ENCODE data around the gene TYRP1. TPM values are rescaled to one million over a fixed set of nuclear protein-coding genes. Genes with fewer than 3 reads are reported as not detected.

TYRP1 gene
- total RNA-seq, 1 donor from 2014 or later = not detected

- DNase-seq (ENCODE audit: low read depth) = no peak
- TF ChIP-seq CTCF (conservative IDR thresholded peaks at IDR 0.05; ENCODE audit: low read depth, low read length) = no peak
- H3K4me3 ChIP-seq (ENCODE audit: low read depth, low read length) = no peak overlapping the region
These were observed 54.8 kb downstream of the TYRP1 start for GRCh38 chr9:12748016-12748415.

GRCh38 chr9:12748954-12749353 lies 55.8 kb downstream of the TYRP1 start:
- TF ChIP-seq CTCF (conservative IDR thresholded peaks at IDR 0.05; ENCODE audit: low read depth, low read length) = no peak
- no peak for DNase-seq (ENCODE audit: low read depth)
- no peak overlapping the region for H3K4me3 ChIP-seq (ENCODE audit: low read depth, low read length)

GRCh38 chr9:12753931-12754330 lies 60.7 kb downstream of the TYRP1 start:
- no peak for TF ChIP-seq CTCF (conservative IDR thresholded peaks at IDR 0.05; ENCODE audit: low read depth, low read length)
- H3K4me3 ChIP-seq (ENCODE audit: low read depth, low read length) = peak overlapping the region; percentile 44
- no peak for DNase-seq (ENCODE audit: low read depth)

- H3K4me3 ChIP-seq (ENCODE audit: low read depth, low read length) = no peak overlapping the region
- TF ChIP-seq CTCF (conservative IDR thresholded peaks at IDR 0.05; ENCODE audit: low read depth, low read length) = no peak
- no peak for DNase-seq (ENCODE audit: low read depth)
These were observed 66.6 kb downstream of the TYRP1 start for GRCh38 chr9:12759761-12760160.

Other genes starting within 250 kb of the TYRP1 start
- gene LURAP1L, start 81.6 kb downstream of the TYRP1 start, total RNA-seq = 5.2 and 11.8 TPM in 2 replicates

Data from epithelial cell of proximal tubule (primary cell).